NOMO-1 (cell line): Measurements from ENCODE around the gene TRIM41.

ENCODE experiments used
- DNase-seq, 2 experiments: peaks; one replicate each; lab custom pipeline; 2025; ENCODE audit not compliant: unreplicated experiment in 2 of 2; lab: John Stamatoyannopoulos, UW

TRIM41 gene

GRCh38 chr5:181192337-181193046 lies 30.6 kb upstream of the TRIM41 start:
- no peak for DNase-seq

GRCh38 chr5:181193656-181194055 lies 29.4 kb upstream of the TRIM41 start:
- no peak for DNase-seq

- DNase-seq, result no peak
These were observed 28.4 kb upstream of the TRIM41 start for GRCh38 chr5:181194489-181195248.

GRCh38 chr5:181195249-181195761 lies 27.8 kb upstream of the TRIM41 start:
- DNase-seq, result no peak

GRCh38 chr5:181197326-181197951 lies 25.6 kb upstream of the TRIM41 start:
- DNase-seq, result no peak

GRCh38 chr5:181198106-181198685 lies 24.9 kb upstream of the TRIM41 start:
- DNase-seq, result no peak

- no peak for DNase-seq
These were observed 24.1 kb upstream of the TRIM41 start for GRCh38 chr5:181198905-181199519.

GRCh38 chr5:181199881-181200638 lies 23.0 kb upstream of the TRIM41 start:
- no peak for DNase-seq

GRCh38 chr5:181200816-181201215 lies 22.3 kb upstream of the TRIM41 start:
- no peak for DNase-seq

GRCh38 chr5:181203093-181203711 lies 19.9 kb upstream of the TRIM41 start:
- DNase-seq, result no peak

GRCh38 chr5:181203777-181204112 lies 19.3 kb upstream of the TRIM41 start:
- DNase-seq, result no peak

GRCh38 chr5:181204113-181204825 lies 18.8 kb upstream of the TRIM41 start:
- DNase-seq, result no peak

GRCh38 chr5:181204826-181205760 lies 18.0 kb upstream of the TRIM41 start, which contains the start of gene TRIM7:
Gene TRIM7 (minus strand): TSS chr5:181205196. CDS start chr5:181205110, 86 bp downstream.
- DNase-seq, result no peak

- no peak for DNase-seq
These were observed 17.1 kb upstream of the TRIM41 start for GRCh38 chr5:181205761-181206649.

GRCh38 chr5:181207214-181207959 lies 15.7 kb upstream of the TRIM41 start:
- no peak for DNase-seq

GRCh38 chr5:181207960-181208253 lies 15.2 kb upstream of the TRIM41 start:
- no peak for DNase-seq
